Natural killer cell (primary cell): Measurements from ENCODE around the gene SYNE2. TPM values are rescaled to one million over a fixed set of nuclear protein-coding genes. Genes with fewer than 3 reads are reported as not detected.

Experiments
- ATAC-seq, 3 donors: fragments of 150-1000 bp in 2 of 3; fragments of 200-7000 bp in 1 of 3; cut with Tn5 transposase; 1 replicate in 1 of 3; 2 replicates in 2 of 3; pipeline ENCODE4 v1.10.0; 2021; ENCODE audit warnings: mild to moderate bottlenecking in 2 of 3, moderate library complexity in 2 of 3
- DNase-seq, 2 donors: peaks; one replicate each; pipeline versions ENCODE4 v3.0.0 to v3.0.0-alpha.2; 2013 to 2021; ENCODE audit warnings: mixed read lengths in 1 of 2
- H3K27ac ChIP-seq: one replicate; pipeline ENCODE4 v1.5.1; 2013; ENCODE audit warnings: mild to moderate bottlenecking, low read length
- H3K27me3 ChIP-seq: one replicate; pipeline ENCODE4 v1.6.1; 2013; ENCODE audit warnings: low read length; ENCODE audit not compliant: control insufficient read depth, insufficient read depth
- H3K36me3 ChIP-seq: one replicate; pipeline ENCODE4 v1.6.1; 2013; ENCODE audit warnings: low read length; ENCODE audit not compliant: control insufficient read depth, insufficient read depth
- H3K4me1 ChIP-seq: one replicate; pipeline ENCODE4 v1.6.1; 2013; ENCODE audit warnings: low read length; ENCODE audit not compliant: control insufficient read depth, insufficient read depth
- H3K4me3 ChIP-seq: one replicate; pipeline ENCODE4 v1.5.1; 2013; ENCODE audit warnings: low read length
- H3K9me3 ChIP-seq: one replicate; pipeline ENCODE4 v1.6.1; 2013; ENCODE audit warnings: low read length; ENCODE audit not compliant: control insufficient read depth, insufficient read depth
- H3K27ac Mint-ChIP-seq, 2 donors: one replicate each; pipeline ENCODE4 v1.8.0; 2022; ENCODE audit warnings: mild to moderate bottlenecking in 2 of 2, mixed read lengths in 2 of 2, moderate library complexity in 1 of 2
- H3K27me3 Mint-ChIP-seq, 2 donors: one replicate each; pipeline ENCODE4 v1.8.0; 2022; ENCODE audit warnings: low read depth in 2 of 2, mixed read lengths in 2 of 2
- H3K36me3 Mint-ChIP-seq: one replicate; pipeline ENCODE4 v1.8.0; 2022; ENCODE audit warnings: mixed read lengths
- H3K4me1 Mint-ChIP-seq, 2 donors: one replicate each; pipeline ENCODE4 v1.8.0; 2022; ENCODE audit warnings: mixed read lengths in 2 of 2
- H3K4me3 Mint-ChIP-seq: one replicate; pipeline ENCODE4 v1.8.0; 2022; ENCODE audit warnings: mild to moderate bottlenecking, moderate library complexity, mixed read lengths
- H3K9me3 Mint-ChIP-seq, 2 donors: one replicate each; pipeline ENCODE4 v1.8.0; 2022; ENCODE audit warnings: mixed read lengths in 2 of 2
- CTCF ChIP-seq: fragments of 200-600 bp; IDR thresholded peaks from one replicate; pipeline ENCODE4 v1.8.0; 2022; ENCODE audit warnings: antibody characterized with exemption
- WGBS: methylation state at CpG from one replicate; pipeline ENCODE4 v1.1.7; 2013; ENCODE audit warnings: missing lambda C conversion rate; ENCODE audit not compliant: insufficient coverage; 5-methylcytosine and 5-hydroxymethylcytosine counted together
- intact Hi-C: fragments of 100-400 bp; cut with micrococcal nuclease; formaldehyde crosslinking; loops from one replicate; pipeline ENCODE4 v1.14.2; 2022
- total RNA-seq, 4 donors: library from RNA; stranded (reverse); fragments of 120-200 nt in 1 of 4; gene quantifications; one replicate each; pipeline versions ENCODE4 v1.2.3 to v1.2.4, GENCODE V29; 2013 to 2022

The SYNE2 gene
- total RNA-seq, 3 donors from 2014 or later (not counting 1 experiment from before 2014, with no cell fraction given), result 325 to 434 (median 373) TPM

DNA sequence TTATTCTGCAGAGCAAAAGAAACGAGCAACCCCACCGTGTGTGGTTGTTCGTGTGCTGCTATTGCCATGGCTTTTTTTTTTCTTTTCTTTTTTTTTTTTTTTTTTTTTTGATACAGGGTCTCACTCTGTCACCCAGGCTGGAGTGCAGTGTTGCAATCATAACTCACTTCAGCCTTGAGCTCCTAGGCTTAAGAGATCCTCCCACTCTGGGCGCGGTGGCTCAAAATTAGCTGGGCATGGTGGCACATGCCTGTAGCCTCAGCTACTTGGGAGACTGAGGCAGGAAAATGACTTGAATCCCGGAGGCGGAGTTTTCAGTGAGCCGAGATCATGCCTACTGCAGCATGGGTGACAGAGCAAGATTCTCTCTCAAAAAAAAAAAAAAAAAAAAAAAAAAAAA lies 297.1 kb downstream of the SYNE2 start:
- H3K27ac Mint-ChIP-seq, result no peak overlapping the region
- no peak overlapping the region for H3K4me3 Mint-ChIP-seq
- H3K36me3 Mint-ChIP-seq, result peaks cover 42% of the 10 kb centered on the region
- no peaks in the 10 kb centered on the region for H3K27me3 Mint-ChIP-seq
- peaks cover 36% of the 10 kb centered on the region for H3K36me3 ChIP-seq
- H3K9me3 ChIP-seq, result no peaks in the 10 kb centered on the region
- intact Hi-C loops, result loop anchor here (5.0 kb wide), 1 partner anchor 152 kb away; no protein-coding TSS in a partner anchor
- TF ChIP-seq CTCF, result no peak
- no peaks in the 10 kb centered on the region for H3K9me3 Mint-ChIP-seq
- H3K27me3 ChIP-seq, result no peaks in the 10 kb centered on the region
- ATAC-seq (no peak), DNase-seq (no peak)
- no peaks in the 10 kb centered on the region for H3K4me1 Mint-ChIP-seq
- WGBS, result 90% methylated on average over 8 of the region's 8 CpGs
- H3K27ac ChIP-seq, result no peak overlapping the region
- no peaks in the 10 kb centered on the region for H3K4me1 ChIP-seq
- H3K4me3 ChIP-seq, result no peak overlapping the region

GRCh38 chr14:64158608-64159007 lies 305.8 kb downstream of the SYNE2 start:
- Histone ChIP-seq H3K4me1 (no peaks in the 10 kb centered on the region), H3K27me3 (no peaks in the 10 kb centered on the region), H3K36me3 (peaks cover 55% of the 10 kb centered on the region), H3K9me3 (no peaks in the 10 kb centered on the region), H3K4me3 (no peak overlapping the region), H3K27ac (no peak overlapping the region)
- no peak overlapping the region for H3K4me3 Mint-ChIP-seq
- intact Hi-C loops, result no loop called here
- H3K9me3 Mint-ChIP-seq, result no peaks in the 10 kb centered on the region
- ATAC-seq, result no peak
- H3K4me1 Mint-ChIP-seq, result peaks cover 0 to 4% of the 10 kb centered on the region in 2 donors
- no peak for TF ChIP-seq CTCF
- 89% methylated on average over 2 of the region's 2 CpGs for WGBS
- no peaks in the 10 kb centered on the region for H3K27me3 Mint-ChIP-seq
- DNase-seq, result no peak
- peaks cover 45% of the 10 kb centered on the region for H3K36me3 Mint-ChIP-seq
- H3K27ac Mint-ChIP-seq, result peak overlapping the region in 1 of 2 donors; percentile 35

DNA sequence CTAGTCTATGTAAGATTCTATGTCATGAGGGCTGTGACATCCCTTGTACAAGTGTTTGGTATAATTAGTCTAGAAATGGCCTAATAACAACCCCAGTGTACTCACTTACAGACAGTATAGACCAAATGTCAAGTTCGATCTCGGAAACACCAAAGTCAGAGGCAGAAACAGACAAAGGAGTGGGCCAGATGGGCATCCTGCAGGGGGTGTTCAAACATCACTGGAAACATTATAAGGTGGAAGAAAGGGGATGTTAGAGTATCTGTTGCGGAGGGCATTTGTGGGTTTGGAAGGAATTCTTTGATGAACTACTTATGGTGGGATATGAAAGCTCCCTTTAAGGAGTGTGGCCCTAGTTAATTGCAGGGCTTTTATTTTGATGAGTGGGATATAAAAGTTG lies 306.8 kb downstream of the SYNE2 start:
- Histone ChIP-seq H3K27ac (no peak overlapping the region), H3K27me3 (no peaks in the 10 kb centered on the region), H3K9me3 (no peaks in the 10 kb centered on the region), H3K36me3 (peaks cover 53% of the 10 kb centered on the region), H3K4me1 (no peaks in the 10 kb centered on the region), H3K4me3 (no peak overlapping the region)
- ATAC-seq (no peak), DNase-seq (no peak)
- H3K4me3 Mint-ChIP-seq, result no peak overlapping the region
- no peak for TF ChIP-seq CTCF
- H3K36me3 Mint-ChIP-seq, result peaks cover 40% of the 10 kb centered on the region
- H3K9me3 Mint-ChIP-seq, result no peaks in the 10 kb centered on the region
- no peaks in the 10 kb centered on the region for H3K27me3 Mint-ChIP-seq
- intact Hi-C loops, result no loop called here
- 80% methylated on average over 3 of the region's 3 CpGs for WGBS
- H3K4me1 Mint-ChIP-seq, result peaks cover 0 to 4% of the 10 kb centered on the region in 2 donors
- peak overlapping the region; percentile 7 to 42 for H3K27ac Mint-ChIP-seq

GRCh38 chr14:64170181-64170580 lies 317.4 kb downstream of the SYNE2 start:
- H3K27ac ChIP-seq, result no peak overlapping the region
- 82% methylated on average over 7 of the region's 8 CpGs for WGBS
- H3K4me3 ChIP-seq, result no peak overlapping the region
- ATAC-seq, result no peak
- Mint-ChIP-seq H3K27ac (peak overlapping the region in 1 of 2 donors; percentile 31), H3K9me3 (no peaks in the 10 kb centered on the region), H3K36me3 (peaks cover 6% of the 10 kb centered on the region), H3K4me3 (no peak overlapping the region), H3K4me1 (no peaks in the 10 kb centered on the region), H3K27me3 (no peaks in the 10 kb centered on the region)
- DNase-seq, result no peak
- intact Hi-C loops, result no loop called here
- H3K36me3 ChIP-seq, result peaks cover 71% of the 10 kb centered on the region
- no peaks in the 10 kb centered on the region for H3K9me3 ChIP-seq
- H3K27me3 ChIP-seq, result no peaks in the 10 kb centered on the region
- TF ChIP-seq CTCF, result no peak
- H3K4me1 ChIP-seq, result no peaks in the 10 kb centered on the region
